Neural progenitor cell (in vitro differentiated cells): ENCODE data around the gene RTN4IP1. TPM values are rescaled to one million over a fixed set of nuclear protein-coding genes. Genes with fewer than 3 reads are reported as not detected.

Experiments used
- DNase-seq: peaks from one replicate; pipeline ENCODE4 v3.0.0-alpha.2; 2016; ENCODE audit warnings: low spot score
- H2AFZ ChIP-seq: fragments of 200-600 bp; sonication (generic); replicated peaks from 2 replicates; pipeline ENCODE4 v1.6.1; 2016; ENCODE audit warnings: antibody characterized with exemption
- H3F3A ChIP-seq: fragments of 200-600 bp; sonication (generic); 2 replicates; pipeline ENCODE4 v1.6.1; 2016; ENCODE audit warnings: antibody characterized with exemption, low read depth
- H3K27ac ChIP-seq: fragments of 200-600 bp; sonication (generic); 2 replicates; pipeline ENCODE4 v1.5.1; 2016; ENCODE audit warnings: mild to moderate bottlenecking
- H3K27me3 ChIP-seq: fragments of 200-600 bp; sonication (generic); 2 replicates; pipeline ENCODE4 v1.6.1; 2016; ENCODE audit warnings: mild to moderate bottlenecking, moderate library complexity
- H3K36me3 ChIP-seq: fragments of 200-600 bp; sonication (generic); 2 replicates; pipeline ENCODE4 v1.5.1; 2016
- H3K4me1 ChIP-seq: fragments of 200-600 bp; sonication (generic); 2 replicates; pipeline ENCODE4 v1.6.1; 2016; ENCODE audit warnings: mixed run types
- H3K4me2 ChIP-seq: fragments of 200-600 bp; sonication (generic); 2 replicates; pipeline ENCODE4 v1.6.1; 2016
- H3K4me3 ChIP-seq: fragments of 200-600 bp; sonication (generic); 2 replicates; pipeline ENCODE4 v1.5.1; 2016
- H3K79me2 ChIP-seq: fragments of 200-600 bp; sonication (generic); 2 replicates; pipeline ENCODE4 v1.6.1; 2016; ENCODE audit warnings: low read depth
- H3K9ac ChIP-seq: fragments of 200-600 bp; sonication (generic); 2 replicates; pipeline ENCODE4 v1.6.1; 2016
- H3K9me3 ChIP-seq: fragments of 200-600 bp; sonication (generic); 2 replicates; pipeline ENCODE4 v1.5.1; 2016; ENCODE audit warnings: low read depth
- H4K20me1 ChIP-seq: fragments of 200-600 bp; sonication (generic); 2 replicates; pipeline ENCODE4 v1.6.1; 2016; ENCODE audit warnings: low read depth
- H3K27ac Mint-ChIP-seq: 3 replicates; pipeline ENCODE4 v1.8.0; 2021; ENCODE audit warnings: mixed read lengths
- H3K27me3 Mint-ChIP-seq: 2 replicates; pipeline ENCODE4 v1.8.0; 2022; ENCODE audit warnings: low read depth, mild to moderate bottlenecking, inconsistent platforms, moderate library complexity, mixed read lengths; ENCODE audit not compliant: insufficient read depth
- H3K36me3 Mint-ChIP-seq: 3 replicates; pipeline ENCODE4 v1.8.0; 2021; ENCODE audit warnings: mixed read lengths
- H3K4me1 Mint-ChIP-seq: 3 replicates; pipeline ENCODE4 v1.8.0; 2021; ENCODE audit warnings: mixed read lengths
- H3K4me3 Mint-ChIP-seq: 3 replicates; pipeline ENCODE4 v1.8.0; 2021; ENCODE audit warnings: mild to moderate bottlenecking, moderate library complexity, mixed read lengths
- H3K9me3 Mint-ChIP-seq: 3 replicates; pipeline ENCODE4 v1.8.0; 2020; ENCODE audit warnings: mixed read lengths
- EZH2 ChIP-seq: fragments of 200-600 bp; sonication (generic); IDR thresholded peaks from 2 replicates; pipeline ENCODE4 v1.6.1; 2017; ENCODE audit warnings: antibody characterized with exemption, mild to moderate bottlenecking, moderate library complexity
- EZH2phosphoT487 ChIP-seq: fragments of 200-600 bp; sonication (generic); IDR thresholded peaks from 2 replicates; pipeline ENCODE4 v1.6.1; 2017; ENCODE audit warnings: antibody characterized with exemption
- total RNA-seq: library from RNA; depleted of rRNA; stranded (reverse); fragments of >200 nt; gene quantifications from 2 replicates; pipeline ENCODE4 v1.2.3, GENCODE V29; 2015; ENCODE audit warnings: low replicate concordance
- TF ChIP-seq, protein P1 (sequence below): fragments of 200-600 bp; sonication (generic); IDR thresholded peaks from 2 replicates; pipeline ENCODE4 v1.5.1; 2017; ENCODE audit warnings: antibody characterized with exemption, mild to moderate bottlenecking

Gene RTN4IP1
- total RNA-seq, 1 donor from 2014 or later = 10.2 TPM

- no peak overlapping the region for H3K27ac Mint-ChIP-seq
- Histone ChIP-seq H3K27ac (no peak overlapping the region), H3K4me2 (no peak overlapping the region), H3K9me3 (no peaks in the 10 kb centered on the region), H3K36me3 (no peaks in the 10 kb centered on the region), H3K4me1 (peaks cover 6% of the 10 kb centered on the region), H3K79me2 (peaks cover 30% of the 10 kb centered on the region), H2AFZ (no peak overlapping the region), H3K4me3 (no peak overlapping the region), H3K27me3 (no peaks in the 10 kb centered on the region), H3K9ac (no peak overlapping the region), H4K20me1 (no peaks in the 10 kb centered on the region), H3F3A (peaks cover 14% of the 10 kb centered on the region)
- peaks cover 7% of the 10 kb centered on the region for H3K36me3 Mint-ChIP-seq
- peaks cover 11% of the 10 kb centered on the region for H3K4me1 Mint-ChIP-seq
- H3K9me3 Mint-ChIP-seq = no peaks in the 10 kb centered on the region
- no peak for DNase-seq
- TF ChIP-seq, protein P1, sequence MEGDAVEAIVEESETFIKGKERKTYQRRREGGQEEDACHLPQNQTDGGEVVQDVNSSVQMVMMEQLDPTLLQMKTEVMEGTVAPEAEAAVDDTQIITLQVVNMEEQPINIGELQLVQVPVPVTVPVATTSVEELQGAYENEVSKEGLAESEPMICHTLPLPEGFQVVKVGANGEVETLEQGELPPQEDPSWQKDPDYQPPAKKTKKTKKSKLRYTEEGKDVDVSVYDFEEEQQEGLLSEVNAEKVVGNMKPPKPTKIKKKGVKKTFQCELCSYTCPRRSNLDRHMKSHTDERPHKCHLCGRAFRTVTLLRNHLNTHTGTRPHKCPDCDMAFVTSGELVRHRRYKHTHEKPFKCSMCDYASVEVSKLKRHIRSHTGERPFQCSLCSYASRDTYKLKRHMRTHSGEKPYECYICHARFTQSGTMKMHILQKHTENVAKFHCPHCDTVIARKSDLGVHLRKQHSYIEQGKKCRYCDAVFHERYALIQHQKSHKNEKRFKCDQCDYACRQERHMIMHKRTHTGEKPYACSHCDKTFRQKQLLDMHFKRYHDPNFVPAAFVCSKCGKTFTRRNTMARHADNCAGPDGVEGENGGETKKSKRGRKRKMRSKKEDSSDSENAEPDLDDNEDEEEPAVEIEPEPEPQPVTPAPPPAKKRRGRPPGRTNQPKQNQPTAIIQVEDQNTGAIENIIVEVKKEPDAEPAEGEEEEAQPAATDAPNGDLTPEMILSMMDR = no peak
- no peak for TF ChIP-seq EZH2phosphoT487
- TF ChIP-seq EZH2 = no peak
- H3K4me3 Mint-ChIP-seq = no peak overlapping the region
- peaks cover 2% of the 10 kb centered on the region for H3K27me3 Mint-ChIP-seq
Measured at GRCh38 chr6:106626485-106626884, 2.8 kb downstream of the RTN4IP1 start.

- peaks cover 7% of the 10 kb centered on the region for H3K36me3 Mint-ChIP-seq
Measured at GRCh38 chr6:106623039-106623438, 6.3 kb downstream of the RTN4IP1 start.

DNA sequence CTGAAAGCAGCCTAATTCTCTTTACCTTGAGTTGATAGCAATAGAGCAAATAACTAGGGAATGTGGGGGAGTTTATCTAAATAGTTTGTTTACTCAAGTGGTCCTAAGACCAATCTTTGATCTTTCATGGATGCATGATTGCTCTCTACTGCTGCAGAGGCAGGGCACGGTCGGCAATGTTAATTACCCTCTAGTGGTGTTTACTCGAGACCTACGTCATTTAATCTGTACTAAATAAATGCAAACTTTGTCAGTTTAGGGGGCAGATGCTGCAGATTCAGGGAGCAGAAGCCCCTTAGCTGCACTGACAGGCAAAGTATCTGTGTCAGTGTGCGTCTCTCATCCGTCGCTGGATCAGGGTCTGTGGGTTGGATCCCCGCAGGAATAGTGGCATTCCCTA is 6.9 kb downstream of the RTN4IP1 start:
- Mint-ChIP-seq H3K9me3 (no peaks in the 10 kb centered on the region), H3K4me3 (no peak overlapping the region), H3K4me1 (peaks cover 3% of the 10 kb centered on the region), H3K36me3 (peaks cover 7% of the 10 kb centered on the region), H3K27me3 (peaks cover 2% of the 10 kb centered on the region), H3K27ac (no peak overlapping the region)
- Histone ChIP-seq H2AFZ (no peak overlapping the region), H3K4me3 (no peak overlapping the region), H3K79me2 (no peaks in the 10 kb centered on the region), H3K4me1 (no peaks in the 10 kb centered on the region), H3F3A (no peaks in the 10 kb centered on the region), H3K27me3 (no peaks in the 10 kb centered on the region), H3K9me3 (no peaks in the 10 kb centered on the region), H3K36me3 (no peaks in the 10 kb centered on the region), H4K20me1 (no peaks in the 10 kb centered on the region), H3K27ac (no peak overlapping the region), H3K4me2 (no peak overlapping the region), H3K9ac (no peak overlapping the region)
- TF ChIP-seq, protein P1 = no peak
- TF ChIP-seq EZH2 (no peak), EZH2phosphoT487 (no peak)
- no peak for DNase-seq

More at GRCh38 chr6:106623039-106623438, 6.3 kb downstream of the RTN4IP1 start:
- TF ChIP-seq EZH2phosphoT487 (no peak), EZH2 (no peak)
- TF ChIP-seq, protein P1 = no peak
- Histone ChIP-seq H3K4me3 (no peak overlapping the region), H3F3A (no peaks in the 10 kb centered on the region), H3K4me2 (no peak overlapping the region), H3K27me3 (no peaks in the 10 kb centered on the region), H3K36me3 (no peaks in the 10 kb centered on the region), H3K9ac (no peak overlapping the region), H4K20me1 (no peaks in the 10 kb centered on the region), H3K4me1 (no peaks in the 10 kb centered on the region), H2AFZ (no peak overlapping the region), H3K79me2 (peaks cover 1% of the 10 kb centered on the region), H3K9me3 (no peaks in the 10 kb centered on the region), H3K27ac (no peak overlapping the region)
- H3K27ac Mint-ChIP-seq = no peak overlapping the region
- H3K27me3 Mint-ChIP-seq = peaks cover 2% of the 10 kb centered on the region
- H3K4me3 Mint-ChIP-seq = no peak overlapping the region
- H3K4me1 Mint-ChIP-seq = peaks cover 3% of the 10 kb centered on the region
- no peak for DNase-seq
- no peaks in the 10 kb centered on the region for H3K9me3 Mint-ChIP-seq
